Thymus (tissue), 11 donors: ENCODE measurements around the gene ANKRD44. TPM values are rescaled to one million over a fixed set of nuclear protein-coding genes. Genes with fewer than 3 reads are reported as not detected.

Experiments
- DNase-seq, 9 donors: peaks; one replicate each; pipeline ENCODE4 v3.0.0-alpha.2; 2013; ENCODE audit warnings: low spot score in 9 of 9, low read depth in 6 of 9, missing footprints in 1 of 9
- H3K27ac ChIP-seq, 2 donors: one replicate each; pipeline ENCODE4 v1.5.1; 2013; ENCODE audit warnings: control low read depth in 1 of 2, low read depth in 1 of 2, low read length in 1 of 2, mild to moderate bottlenecking in 1 of 2, moderate library complexity in 1 of 2
- H3K27me3 ChIP-seq, 2 donors: one replicate each; pipeline ENCODE4 v1.5.1; 2013; ENCODE audit warnings: low read length in 1 of 2; ENCODE audit not compliant: control insufficient read depth in 2 of 2, insufficient read depth in 1 of 2
- H3K36me3 ChIP-seq, 2 donors: one replicate each; pipeline ENCODE4 v1.5.1; 2013; ENCODE audit warnings: low read length in 1 of 2, mild to moderate bottlenecking in 1 of 2, moderate library complexity in 1 of 2; ENCODE audit not compliant: control insufficient read depth in 2 of 2, insufficient read depth in 2 of 2
- H3K4me1 ChIP-seq, 2 donors: one replicate each; pipeline ENCODE4 v1.5.1; 2013; ENCODE audit warnings: low read length in 2 of 2; ENCODE audit not compliant: control insufficient read depth in 2 of 2, insufficient read depth in 2 of 2
- H3K4me3 ChIP-seq, 2 donors: one replicate each; pipeline ENCODE4 v1.5.1; 2013; ENCODE audit warnings: low read length in 2 of 2, control low read depth in 1 of 2, mild to moderate bottlenecking in 1 of 2
- H3K9me3 ChIP-seq, 2 donors: one replicate each; pipeline ENCODE4 v1.5.1; 2013; ENCODE audit warnings: low read length in 1 of 2, mild to moderate bottlenecking in 1 of 2; ENCODE audit not compliant: control insufficient read depth in 2 of 2, insufficient read depth in 1 of 2
- WGBS: extraction: QIAGEN DNeasy Blood & Tissue Kit; methylation state at CpG from one replicate; pipeline ENCODE4 v1.1.7; 2013; 5-methylcytosine and 5-hydroxymethylcytosine counted together
- polyA plus RNA-seq: library from polyadenylated mRNA; stranded (reverse); fragments of 200-250 nt; gene quantifications from one replicate; pipeline ENCODE4 v1.2.3, GENCODE V29; 2013
- total RNA-seq: library from RNA; stranded (reverse); fragments of 120-200 nt; gene quantifications from one replicate; pipeline ENCODE4 v1.2.4, GENCODE V29; 2013
- donor health status: healthy.

Gene ANKRD44
- total and polyA plus RNA-seq, 2 donors, result 25.2 to 72.9 TPM

- DNase-seq, result no peak
- no peaks in the 10 kb centered on the region for H3K27me3 ChIP-seq
- H3K4me3 ChIP-seq, result no peak overlapping the region
- H3K27ac ChIP-seq, result no peak overlapping the region
- no peaks in the 10 kb centered on the region for H3K36me3 ChIP-seq
- WGBS, result 98% methylated on average over 3 of the region's 3 CpGs
- no peaks in the 10 kb centered on the region for H3K4me1 ChIP-seq
- H3K9me3 ChIP-seq, result no peaks in the 10 kb centered on the region
Measured at GRCh38 chr2:196983934-196984333, 326.6 kb downstream of the ANKRD44 start.

- H3K27ac ChIP-seq, result no peak overlapping the region
- H3K4me3 ChIP-seq, result no peak overlapping the region
- no peaks in the 10 kb centered on the region for H3K4me1 ChIP-seq
- WGBS, result 87% methylated on average over 3 of the region's 3 CpGs
- H3K9me3 ChIP-seq, result no peaks in the 10 kb centered on the region
- no peaks in the 10 kb centered on the region for H3K27me3 ChIP-seq
- no peak for DNase-seq
- no peaks in the 10 kb centered on the region for H3K36me3 ChIP-seq
Measured at GRCh38 chr2:196980473-196980872, 330.1 kb downstream of the ANKRD44 start.

GRCh38 chr2:196980001-196980400, 330.6 kb downstream of the ANKRD44 start:
- no peaks in the 10 kb centered on the region for H3K4me1 ChIP-seq
- WGBS, result 96% methylated on average over 1 of the region's 1 CpG
- no peaks in the 10 kb centered on the region for H3K27me3 ChIP-seq
- no peak overlapping the region for H3K4me3 ChIP-seq
- H3K27ac ChIP-seq, result no peak overlapping the region
- H3K9me3 ChIP-seq, result no peaks in the 10 kb centered on the region
- DNase-seq, result no peak
- no peaks in the 10 kb centered on the region for H3K36me3 ChIP-seq

- WGBS, result 94% methylated on average over 2 of the region's 2 CpGs
- no peaks in the 10 kb centered on the region for H3K4me1 ChIP-seq
- H3K36me3 ChIP-seq, result no peaks in the 10 kb centered on the region
- H3K27ac ChIP-seq, result no peak overlapping the region
- no peak overlapping the region for H3K4me3 ChIP-seq
- no peak for DNase-seq
- no peaks in the 10 kb centered on the region for H3K27me3 ChIP-seq
- H3K9me3 ChIP-seq, result no peaks in the 10 kb centered on the region
Measured at GRCh38 chr2:196977507-196977906, 333.1 kb downstream of the ANKRD44 start.

- DNase-seq, result no peak
- Histone ChIP-seq H3K4me1 (no peaks in the 10 kb centered on the region), H3K27me3 (no peaks in the 10 kb centered on the region), H3K4me3 (no peak overlapping the region), H3K9me3 (no peaks in the 10 kb centered on the region), H3K36me3 (no peaks in the 10 kb centered on the region), H3K27ac (no peak overlapping the region)
- 93% methylated on average over 1 of the region's 1 CpG for WGBS
Measured at GRCh38 chr2:196974970-196975369, 335.6 kb downstream of the ANKRD44 start.

- no peaks in the 10 kb centered on the region for H3K27me3 ChIP-seq
- H3K36me3 ChIP-seq, result no peaks in the 10 kb centered on the region
- peaks cover 0 to 3% of the 10 kb centered on the region in 2 donors for H3K9me3 ChIP-seq
- no peak overlapping the region for H3K4me3 ChIP-seq
- no peak overlapping the region for H3K27ac ChIP-seq
- H3K4me1 ChIP-seq, result no peaks in the 10 kb centered on the region
- WGBS, result 81% methylated on average over 3 of the region's 3 CpGs
- no peak for DNase-seq
Measured at GRCh38 chr2:196971574-196972279, 338.9 kb downstream of the ANKRD44 start.

GRCh38 chr2:196970099-196970498, 340.5 kb downstream of the ANKRD44 start:
- 94% methylated on average over 4 of the region's 4 CpGs for WGBS
- Histone ChIP-seq H3K4me3 (no peak overlapping the region), H3K4me1 (no peaks in the 10 kb centered on the region), H3K27me3 (no peaks in the 10 kb centered on the region), H3K27ac (no peak overlapping the region), H3K9me3 (peaks cover 0 to 3% of the 10 kb centered on the region in 2 donors), H3K36me3 (no peaks in the 10 kb centered on the region)
- no peak for DNase-seq

GRCh38 chr2:196968516-196968915, 342.1 kb downstream of the ANKRD44 start:
- Histone ChIP-seq H3K27ac (no peak overlapping the region), H3K27me3 (no peaks in the 10 kb centered on the region), H3K4me1 (no peaks in the 10 kb centered on the region), H3K36me3 (no peaks in the 10 kb centered on the region), H3K9me3 (peaks cover 0 to 3% of the 10 kb centered on the region in 2 donors), H3K4me3 (no peak overlapping the region)
- DNase-seq, result no peak
- 98% methylated on average over 1 of the region's 1 CpG for WGBS

GRCh38 chr2:196967775-196968174, 342.8 kb downstream of the ANKRD44 start:
- H3K27ac ChIP-seq, result no peak overlapping the region
- no peaks in the 10 kb centered on the region for H3K27me3 ChIP-seq
- WGBS, result 96% methylated on average over 3 of the region's 3 CpGs
- H3K9me3 ChIP-seq, result peaks cover 0 to 3% of the 10 kb centered on the region in 2 donors
- H3K4me3 ChIP-seq, result no peak overlapping the region
- no peaks in the 10 kb centered on the region for H3K36me3 ChIP-seq
- H3K4me1 ChIP-seq, result no peaks in the 10 kb centered on the region
- no peak for DNase-seq
